Colonic mucosa (tissue), 4 donors: Measurements from ENCODE around the gene SH2D2A. TPM values are rescaled to one million over a fixed set of nuclear protein-coding genes. Genes with fewer than 3 reads are reported as not detected.

Experiments
- DNase-seq: peaks from one replicate; pipeline ENCODE4 v3.0.0-alpha.2; 2020
- H3K27ac ChIP-seq: fragments of 200-600 bp; one replicate; pipeline ENCODE4 v1.8.0; 2021
- H3K27me3 ChIP-seq: fragments of 200-600 bp; one replicate; pipeline ENCODE4 v1.8.0; 2021
- H3K36me3 ChIP-seq: fragments of 200-600 bp; one replicate; pipeline ENCODE4 v1.8.0; 2021
- H3K4me1 ChIP-seq: fragments of 200-600 bp; one replicate; pipeline ENCODE4 v1.8.0; 2021; ENCODE audit warnings: mild to moderate bottlenecking
- H3K4me3 ChIP-seq: fragments of 200-600 bp; one replicate; pipeline ENCODE4 v1.8.0; 2021
- H3K9ac ChIP-seq, 2 donors: one replicate each; pipeline ENCODE4 v1.7.0; 2013; ENCODE audit warnings: control low read depth in 2 of 2, low read depth in 2 of 2, low read length in 2 of 2
- H3K9me3 ChIP-seq: fragments of 200-600 bp; one replicate; pipeline ENCODE4 v1.8.0; 2021
- CTCF ChIP-seq: fragments of 200-600 bp; IDR thresholded peaks from one replicate; pipeline ENCODE4 v1.8.0; 2022; ENCODE audit warnings: antibody characterized with exemption, mild to moderate bottlenecking
- intact Hi-C: fragments of 100-400 bp; cut with DNase I; formaldehyde crosslinking; loops from one replicate; pipeline ENCODE4 v1.14.1; 2022
- total RNA-seq, 2 donors: library from RNA; stranded (reverse); fragmentation: NEBNext Ultra II Directional in 1 of 2; extraction: Animal tissue kit (Norgen Biotek cat#: 25700) in 1 of 2; gene quantifications; one replicate each; pipeline ENCODE4 v1.2.1, GENCODE V29; 2021
- donor health status: healthy.
- donor health status: DM: no; HTN: no; CAD: no.
- donor health status: DM: no; HTN: no; CAD: no.

Gene SH2D2A
- total RNA-seq, 2 donors from 2014 or later: 1.9 to 3.1 TPM

GRCh38 chr1:156801409-156802121 lies 15.1 kb downstream of the SH2D2A start:
- no peak for TF ChIP-seq CTCF
- Histone ChIP-seq H3K9me3 (no peaks in the 10 kb centered on the region), H3K4me1 (no peaks in the 10 kb centered on the region), H3K4me3 (no peak overlapping the region), H3K36me3 (peaks cover 8% of the 10 kb centered on the region), H3K27me3 (no peaks in the 10 kb centered on the region), H3K27ac (no peak overlapping the region), H3K9ac (no peak overlapping the region)
- no peak for DNase-seq
- intact Hi-C loops: no loop called here

GRCh38 chr1:156797212-156797871 lies 19.3 kb downstream of the SH2D2A start:
- H3K4me1 ChIP-seq: no peaks in the 10 kb centered on the region
- H3K36me3 ChIP-seq: peaks cover 8% of the 10 kb centered on the region
- intact Hi-C loops: loop anchor here (10.0 kb wide), 1 partner anchor 127 kb away; the partner anchor contains the start of gene LRRC71
- H3K27ac ChIP-seq: no peak overlapping the region
- no peaks in the 10 kb centered on the region for H3K9me3 ChIP-seq
- H3K9ac ChIP-seq: no peak overlapping the region
- no peaks in the 10 kb centered on the region for H3K27me3 ChIP-seq
- TF ChIP-seq CTCF: peak; percentile 86
- DNase-seq: peak; percentile 50
- H3K4me3 ChIP-seq: no peak overlapping the region

GRCh38 chr1:156796340-156797097 lies 20.1 kb downstream of the SH2D2A start:
- intact Hi-C loops: loop anchor here (10.0 kb wide), 1 partner anchor 128 kb away; the partner anchor contains the start of gene LRRC71
- TF ChIP-seq CTCF: no peak
- Histone ChIP-seq H3K4me1 (no peaks in the 10 kb centered on the region), H3K4me3 (no peak overlapping the region), H3K36me3 (peaks cover 11% of the 10 kb centered on the region), H3K9me3 (no peaks in the 10 kb centered on the region), H3K27ac (no peak overlapping the region), H3K9ac (no peak overlapping the region), H3K27me3 (no peaks in the 10 kb centered on the region)
- DNase-seq: no peak

GRCh38 chr1:156795787-156796186 lies 20.9 kb downstream of the SH2D2A start:
- intact Hi-C loops: loop anchor here (10.0 kb wide), 1 partner anchor 129 kb away; the partner anchor contains the start of gene LRRC71
- Histone ChIP-seq H3K4me3 (no peak overlapping the region), H3K27ac (no peak overlapping the region), H3K27me3 (no peaks in the 10 kb centered on the region), H3K4me1 (no peaks in the 10 kb centered on the region), H3K9ac (no peak overlapping the region), H3K36me3 (peaks cover 15% of the 10 kb centered on the region), H3K9me3 (no peaks in the 10 kb centered on the region)
- no peak for DNase-seq
- no peak for TF ChIP-seq CTCF

GRCh38 chr1:156795374-156795733 lies 21.3 kb downstream of the SH2D2A start:
- DNase-seq: no peak
- intact Hi-C loops: loop anchor here (10.0 kb wide), 1 partner anchor 129 kb away; the partner anchor contains the start of gene LRRC71
- Histone ChIP-seq H3K36me3 (peaks cover 11% of the 10 kb centered on the region), H3K9ac (no peak overlapping the region), H3K4me3 (no peak overlapping the region), H3K4me1 (no peaks in the 10 kb centered on the region), H3K27me3 (no peaks in the 10 kb centered on the region), H3K27ac (no peak overlapping the region), H3K9me3 (no peaks in the 10 kb centered on the region)
- no peak for TF ChIP-seq CTCF
